HepG2 (cell line): ENCODE data around the gene ATP13A3. TPM values are rescaled to one million over a fixed set of nuclear protein-coding genes. Genes with fewer than 3 reads are reported as not detected.

Experiments used
- HMG20A ChIP-seq: IDR thresholded peaks from 2 replicates; pipeline ENCODE4 v1.6.1; 2016; ENCODE audit warnings: borderline replicate concordance
- HNF1A ChIP-seq, 2 experiments: sonication (generic) in 1 of 2; formaldehyde crosslinking in 1 of 2; IDR thresholded peaks; 2 replicates each; pipeline versions ENCODE4 v1.4.0 to v1.6.1; 2016 to 2020; ENCODE audit warnings: borderline replicate concordance in 1 of 2, low read depth in 1 of 2, mild to moderate bottlenecking in 1 of 2, missing genetic modification reagents in 1 of 2
- PRMT3 ChIP-seq: sonication (generic); formaldehyde crosslinking; IDR thresholded peaks from 2 replicates; pipeline ENCODE4 v1.8.1; 2022; ENCODE audit warnings: low read depth, mild to moderate bottlenecking, moderate library complexity, missing genetic modification reagents, borderline replicate concordance
- ZBTB39 ChIP-seq: sonication (generic); formaldehyde crosslinking; IDR thresholded peaks from 2 replicates; pipeline ENCODE4 v1.5.0; 2020; ENCODE audit warnings: missing genetic modification reagents
- ZNF20 ChIP-seq: sonication (generic); formaldehyde crosslinking; IDR thresholded peaks from 2 replicates; pipeline ENCODE4 v1.4.0; 2020; ENCODE audit warnings: mild to moderate bottlenecking, moderate library complexity, missing genetic modification reagents
- ZNF281 ChIP-seq: sonication (generic); formaldehyde crosslinking; IDR thresholded peaks from 2 replicates; pipeline ENCODE4 v1.4.0; 2020; ENCODE audit warnings: missing genetic modification reagents, borderline replicate concordance
- ZNF687 ChIP-seq: sonication (generic); formaldehyde crosslinking; IDR thresholded peaks from 2 replicates; pipeline ENCODE4 v1.5.1; 2020; ENCODE audit warnings: mild to moderate bottlenecking, missing genetic modification reagents, moderate library complexity
- ZNF784 ChIP-seq: sonication (generic); formaldehyde crosslinking; IDR thresholded peaks from 2 replicates; pipeline ENCODE4 v1.5.1; 2020; ENCODE audit warnings: missing genetic modification reagents, mild to moderate bottlenecking, borderline replicate concordance
- polyA plus RNA-seq, 8 experiments: library from polyadenylated mRNA; depleted of rRNA in 3 of 8; stranded (reverse) in 7 of 8; unstranded in 1 of 8; fragments of >200 nt; fragmentation: Illumina TruSeq in 4 of 8; extraction: Trizol in 4 of 8; gene quantifications; 2 replicates each; pipeline versions ENCODE4 v1.2.1 to v1.2.3, GENCODE V29; 2011 to 2016; ENCODE audit warnings: low read depth in 4 of 8, missing spikeins in 1 of 8, mixed read lengths in 1 of 8; ENCODE audit not compliant: insufficient read depth in 1 of 8
- total RNA-seq, 5 experiments: library from RNA; depleted of rRNA; stranded (reverse); fragments of >200 nt; fragmentation: Illumina TruSeq; extraction: Trizol; gene quantifications; 2 replicates each; pipeline ENCODE4 v1.2.3, GENCODE V29; 2016; ENCODE audit warnings: low read depth in 1 of 5
- TF ChIP-seq, protein P1 (sequence below): sonication (generic); formaldehyde crosslinking; IDR thresholded peaks from 2 replicates; pipeline ENCODE4 v1.4.0; 2020; ENCODE audit warnings: missing genetic modification reagents

Gene ATP13A3
- total and polyA plus RNA-seq, 2 of the 13 experiments (the other 11 are each of a cell fraction or from before 2014, with no cell fraction given) = 44.9 to 80.8 TPM

- TF ChIP-seq HNF1A (IDR thresholded peaks at IDR 0.05; ENCODE audit: low read depth) = no peak
- no peak for TF ChIP-seq HNF1A (CRISPR knock-in tag; IDR thresholded peaks at IDR 0.05; ENCODE audit: borderline replicate concordance)
- TF ChIP-seq, protein P1, sequence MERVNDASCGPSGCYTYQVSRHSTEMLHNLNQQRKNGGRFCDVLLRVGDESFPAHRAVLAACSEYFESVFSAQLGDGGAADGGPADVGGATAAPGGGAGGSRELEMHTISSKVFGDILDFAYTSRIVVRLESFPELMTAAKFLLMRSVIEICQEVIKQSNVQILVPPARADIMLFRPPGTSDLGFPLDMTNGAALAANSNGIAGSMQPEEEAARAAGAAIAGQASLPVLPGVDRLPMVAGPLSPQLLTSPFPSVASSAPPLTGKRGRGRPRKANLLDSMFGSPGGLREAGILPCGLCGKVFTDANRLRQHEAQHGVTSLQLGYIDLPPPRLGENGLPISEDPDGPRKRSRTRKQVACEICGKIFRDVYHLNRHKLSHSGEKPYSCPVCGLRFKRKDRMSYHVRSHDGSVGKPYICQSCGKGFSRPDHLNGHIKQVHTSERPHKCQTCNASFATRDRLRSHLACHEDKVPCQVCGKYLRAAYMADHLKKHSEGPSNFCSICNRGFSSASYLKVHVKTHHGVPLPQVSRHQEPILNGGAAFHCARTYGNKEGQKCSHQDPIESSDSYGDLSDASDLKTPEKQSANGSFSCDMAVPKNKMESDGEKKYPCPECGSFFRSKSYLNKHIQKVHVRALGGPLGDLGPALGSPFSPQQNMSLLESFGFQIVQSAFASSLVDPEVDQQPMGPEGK (CRISPR knock-in tag) = peak; percentile 24; the same call in 1 of the 2 replicates
- TF ChIP-seq PRMT3 (CRISPR knock-in tag) = no peak
- no peak for TF ChIP-seq ZBTB39 (CRISPR knock-in tag)
- no peak for TF ChIP-seq ZNF784 (CRISPR knock-in tag)
- peak; percentile 62 for TF ChIP-seq ZNF687 (CRISPR knock-in tag)
- peak; percentile 15; the same call in 1 of the 2 replicates for TF ChIP-seq HMG20A (CRISPR knock-in tag)
- TF ChIP-seq ZNF20 = no peak
- TF ChIP-seq ZNF281 (CRISPR knock-in tag) = peak; percentile 15; the same call in 1 of the 2 replicates
Measured at GRCh38 chr3:194395778-194396538, 90.8 kb downstream of the ATP13A3 start (continued).
